ENCODE data around the gene SMC1B.
"Not testable (repeated sequence)": the region's sequence is repeated elsewhere in the genome, so short reads cannot be mapped to it uniquely, and the experiment has no call there.

DNA sequence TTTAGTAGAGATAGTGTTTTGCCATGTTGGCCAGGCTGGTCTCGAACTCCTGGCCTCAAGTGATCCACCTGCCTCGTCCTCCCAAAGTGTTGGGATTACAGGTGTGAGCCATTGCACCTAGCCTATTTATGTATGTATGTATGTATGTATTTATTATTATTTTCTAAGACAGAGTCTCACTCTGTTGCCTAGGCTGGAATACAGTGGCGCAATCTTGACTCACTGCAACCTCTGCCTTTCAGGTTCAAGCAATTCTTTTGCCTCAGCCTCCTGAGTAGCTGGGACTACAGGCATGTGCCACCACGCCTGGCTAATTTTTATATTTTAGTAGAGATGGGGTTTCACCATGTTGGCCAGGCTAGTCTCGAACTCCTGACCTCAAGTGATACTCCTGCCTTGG, 36.0 kb upstream of the SMC1B start:
- TF ChIP-seq CTCF, EZH2phosphoT487 (IDR thresholded peaks at IDR 0.05): not testable (repeated sequence)

Measured in neural progenitor cell (in vitro differentiated cells).